Measurements from ENCODE around the gene BAG5. TPM values are rescaled to one million over a fixed set of nuclear protein-coding genes. Genes with fewer than 3 reads are reported as not detected.

The BAG5 gene
- total and polyA plus RNA-seq, 2 of the 4 experiments (the other 2 are of a cell fraction): 6.7 to 22.2 TPM

DNA sequence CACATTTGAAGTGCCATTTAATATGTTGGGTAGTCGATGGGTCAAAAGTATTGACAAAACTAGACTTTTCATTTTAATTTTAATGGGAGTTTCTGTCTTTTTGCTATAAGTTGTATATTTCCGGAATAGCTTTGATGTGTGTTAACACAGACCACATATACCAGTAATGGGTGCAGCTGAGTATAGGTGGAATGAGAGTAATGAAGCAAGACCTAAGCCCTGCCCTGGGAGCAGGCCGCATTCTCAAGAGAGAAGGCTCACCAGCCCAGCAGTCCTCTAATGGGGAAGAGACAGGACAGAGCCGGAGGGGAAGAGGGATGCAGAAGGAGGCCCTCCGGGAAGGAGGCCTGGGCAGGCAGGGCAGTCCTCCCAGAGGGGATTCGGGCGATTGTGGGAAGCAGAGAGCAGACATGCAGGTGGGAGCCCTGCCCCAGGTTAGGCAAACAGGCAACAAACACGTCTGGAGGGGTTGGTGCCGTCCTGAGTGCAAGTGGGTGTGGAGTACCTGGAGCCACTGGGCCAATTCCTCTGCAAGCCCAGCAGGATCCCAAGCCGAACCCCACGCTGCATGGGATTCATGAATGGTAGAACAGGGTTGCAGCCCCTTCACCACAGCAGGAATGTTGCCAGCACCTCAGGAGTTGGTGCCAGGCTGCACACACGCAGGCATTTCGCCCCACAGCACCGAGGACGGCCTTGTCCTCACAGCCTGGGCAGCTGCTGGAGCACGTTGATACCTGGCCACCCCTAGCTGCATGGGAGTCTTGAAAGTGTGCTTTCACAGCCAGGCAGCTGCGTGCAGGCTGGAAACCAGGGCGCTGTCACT, 47.6 kb downstream of the BAG5 start:
- no peak overlapping the region for H3K56ac ChIP-seq (ENCODE audit: extremely low read depth, insufficient read depth, low read length)
- dilution Hi-C loops (cut with HindIII; ENCODE audit: low sequenced_read_pairs, unreplicated experiment) (no loop called here), intact Hi-C loops (cut with micrococcal nuclease) (no loop called here), in situ Hi-C loops (cut with MboI; ENCODE audit: low sequenced_read_pairs) (no loop called here)
- 97% methylated on average over 5 of the region's 18 CpGs; no CpG with 5 or more reads in 1 of the 2 experiments for WGBS, 2 experiments (ENCODE audit: extremely low coverage in 2 of 2, insufficient read length in 1 of 2)
- ATAC-seq (ENCODE audit: low read depth): no peak
- H3K27ac ChIP-seq (ENCODE audit: insufficient read depth, low read length): no peak overlapping the region
- H3K4me2 ChIP-seq (ENCODE audit: low read depth, low read length): no peak overlapping the region
- no peaks in the 10 kb centered on the region for H3K9me3 ChIP-seq (ENCODE audit: control insufficient read depth, insufficient read depth, low read length)
- no peak overlapping the region for H4K91ac ChIP-seq (ENCODE audit: insufficient read depth, low read depth, low read length)
- no peak overlapping the region for H3K23ac ChIP-seq (ENCODE audit: low read depth, low read length)
- no TSS peak for BruUV-seq (replicated peaks)
- ChIA-PET POLR2A (ENCODE audit: unreplicated experiment) (no interaction called here), CTCF (no interaction called here)
- H2BK15ac ChIP-seq (ENCODE audit: low read depth, low read length): no peak overlapping the region
- peaks cover 16% of the 10 kb centered on the region for H3K36me3 ChIP-seq (ENCODE audit: control insufficient read depth, insufficient read depth, low read length)
- H2BK120ac ChIP-seq (ENCODE audit: low read depth, low read length): no peak overlapping the region
- H2AK5ac ChIP-seq (ENCODE audit: low read depth, low read length): no peak overlapping the region
- no peak overlapping the region for H3K9ac ChIP-seq (ENCODE audit: low read depth, low read length)
- no peak overlapping the region for H3K4me3 ChIP-seq (ENCODE audit: insufficient read depth, low read depth, low read length)
- H3K9me1 ChIP-seq (ENCODE audit: insufficient read depth, low read length): no peaks in the 10 kb centered on the region
- no peak overlapping the region for H3K14ac ChIP-seq (replicated peaks; ENCODE audit: low read depth, low read length)
- H2BK20ac ChIP-seq (ENCODE audit: low read depth, low read length): no peak overlapping the region
- H4K5ac ChIP-seq (ENCODE audit: low read depth, low read length): no peak overlapping the region
- no peak overlapping the region for H2BK5ac ChIP-seq (ENCODE audit: low read depth, low read length, poor library complexity, severe bottlenecking)
- peaks cover 0 to 11% of the 10 kb centered on the region in 2 experiments; a peak in 2 of 4 replicates for H3K79me1 ChIP-seq (ENCODE audit: low read depth in 1 of 2, low read length in 2 of 2)
- H4K20me1 ChIP-seq (ENCODE audit: insufficient read depth, low read length): peaks cover 24% of the 10 kb centered on the region
- TF ChIP-seq FOS (IDR thresholded peaks at IDR 0.05; ENCODE audit: low read depth, low read length) (no peak), CHD1 (IDR thresholded peaks at IDR 0.05; ENCODE audit: low read depth, low read length) (no peak), MXI1 (IDR thresholded peaks at IDR 0.05; ENCODE audit: borderline replicate concordance, low read depth, low read length) (no peak), RAD21 (IDR thresholded peaks at IDR 0.05; ENCODE audit: low read length) (no peak), MAZ (IDR thresholded peaks at IDR 0.05; ENCODE audit: borderline replicate concordance, low read depth, low read length) (no peak), CEBPB (IDR thresholded peaks at IDR 0.05; ENCODE audit: low read depth, low read length) (no peak), POLR2A (IDR thresholded peaks at IDR 0.05; ENCODE audit: low read depth, low read length) (no peak), SMC3 (IDR thresholded peaks at IDR 0.05; ENCODE audit: low read depth, low read length) (no peak), NFE2L2 (IDR thresholded peaks at IDR 0.05; ENCODE audit: low read depth, low read length) (no peak), RCOR1 (IDR thresholded peaks at IDR 0.05; ENCODE audit: insufficient replicate concordance, low read length) (no peak)
- TF ChIP-seq, protein P1, sequence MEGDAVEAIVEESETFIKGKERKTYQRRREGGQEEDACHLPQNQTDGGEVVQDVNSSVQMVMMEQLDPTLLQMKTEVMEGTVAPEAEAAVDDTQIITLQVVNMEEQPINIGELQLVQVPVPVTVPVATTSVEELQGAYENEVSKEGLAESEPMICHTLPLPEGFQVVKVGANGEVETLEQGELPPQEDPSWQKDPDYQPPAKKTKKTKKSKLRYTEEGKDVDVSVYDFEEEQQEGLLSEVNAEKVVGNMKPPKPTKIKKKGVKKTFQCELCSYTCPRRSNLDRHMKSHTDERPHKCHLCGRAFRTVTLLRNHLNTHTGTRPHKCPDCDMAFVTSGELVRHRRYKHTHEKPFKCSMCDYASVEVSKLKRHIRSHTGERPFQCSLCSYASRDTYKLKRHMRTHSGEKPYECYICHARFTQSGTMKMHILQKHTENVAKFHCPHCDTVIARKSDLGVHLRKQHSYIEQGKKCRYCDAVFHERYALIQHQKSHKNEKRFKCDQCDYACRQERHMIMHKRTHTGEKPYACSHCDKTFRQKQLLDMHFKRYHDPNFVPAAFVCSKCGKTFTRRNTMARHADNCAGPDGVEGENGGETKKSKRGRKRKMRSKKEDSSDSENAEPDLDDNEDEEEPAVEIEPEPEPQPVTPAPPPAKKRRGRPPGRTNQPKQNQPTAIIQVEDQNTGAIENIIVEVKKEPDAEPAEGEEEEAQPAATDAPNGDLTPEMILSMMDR (conservative IDR thresholded peaks at IDR 0.05; ENCODE audit: low read depth, low read length): no peak
- H3K4me1 ChIP-seq (ENCODE audit: control insufficient read depth, insufficient read depth, low read length): peaks cover 19% of the 10 kb centered on the region
- H3K27me3 ChIP-seq (ENCODE audit: control insufficient read depth, insufficient read depth, low read length): no peaks in the 10 kb centered on the region
- no peak overlapping the region for H3K4ac ChIP-seq (ENCODE audit: low read depth, low read length)
- no peak overlapping the region for H4K8ac ChIP-seq (ENCODE audit: low read depth in 2 of 2, low read length in 2 of 2)
- no peak overlapping the region for H2AK9ac ChIP-seq (replicated peaks; ENCODE audit: low read depth, low read length, poor library complexity)
- H2AFZ ChIP-seq (replicated peaks; ENCODE audit: low read length, poor library complexity): no peak overlapping the region
- no peak for DNase-seq
- no peak overlapping the region for H3K18ac ChIP-seq (ENCODE audit: low read depth, low read length)
